KG1 (cell line): ENCODE data around the gene TMPRSS9.
"Not testable (repeated sequence)": the region's sequence is repeated elsewhere in the genome, so short reads cannot be mapped to it uniquely, and the experiment has no call there.

ENCODE experiments used
- DNase-seq: peaks from one replicate; lab custom pipeline; 2025; lab: John Stamatoyannopoulos, UW

TMPRSS9 gene

GRCh38 chr19:2462635-2463421, 102.8 kb downstream of the TMPRSS9 start:
- DNase-seq: no peak

- DNase-seq: not testable (repeated sequence)
Observed at GRCh38 chr19:2463694-2464093, 103.6 kb downstream of the TMPRSS9 start.

GRCh38 chr19:2464389-2464788, 104.3 kb downstream of the TMPRSS9 start:
- no peak for DNase-seq

DNA sequence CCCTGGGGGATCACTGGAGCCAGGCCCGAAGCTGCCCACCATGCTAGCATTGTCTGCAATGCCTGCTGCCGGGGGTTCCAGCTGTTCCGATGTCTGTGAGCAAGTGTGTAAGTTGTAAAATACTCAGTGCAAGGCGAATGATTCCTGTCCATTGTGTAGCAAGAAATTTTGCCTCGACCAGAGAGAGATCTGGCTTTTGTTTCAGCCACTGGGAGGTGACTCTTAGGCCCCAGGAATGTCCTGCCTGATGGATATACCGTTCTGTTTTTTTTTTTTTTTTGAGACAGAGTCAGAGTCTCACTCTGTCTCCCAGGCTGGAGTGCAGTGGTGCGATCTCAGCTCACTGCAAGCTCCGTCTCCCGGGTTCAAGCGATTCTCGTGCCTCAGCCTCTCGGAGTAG, 108.5 kb downstream of the TMPRSS9 start:
- no peak for DNase-seq

DNA sequence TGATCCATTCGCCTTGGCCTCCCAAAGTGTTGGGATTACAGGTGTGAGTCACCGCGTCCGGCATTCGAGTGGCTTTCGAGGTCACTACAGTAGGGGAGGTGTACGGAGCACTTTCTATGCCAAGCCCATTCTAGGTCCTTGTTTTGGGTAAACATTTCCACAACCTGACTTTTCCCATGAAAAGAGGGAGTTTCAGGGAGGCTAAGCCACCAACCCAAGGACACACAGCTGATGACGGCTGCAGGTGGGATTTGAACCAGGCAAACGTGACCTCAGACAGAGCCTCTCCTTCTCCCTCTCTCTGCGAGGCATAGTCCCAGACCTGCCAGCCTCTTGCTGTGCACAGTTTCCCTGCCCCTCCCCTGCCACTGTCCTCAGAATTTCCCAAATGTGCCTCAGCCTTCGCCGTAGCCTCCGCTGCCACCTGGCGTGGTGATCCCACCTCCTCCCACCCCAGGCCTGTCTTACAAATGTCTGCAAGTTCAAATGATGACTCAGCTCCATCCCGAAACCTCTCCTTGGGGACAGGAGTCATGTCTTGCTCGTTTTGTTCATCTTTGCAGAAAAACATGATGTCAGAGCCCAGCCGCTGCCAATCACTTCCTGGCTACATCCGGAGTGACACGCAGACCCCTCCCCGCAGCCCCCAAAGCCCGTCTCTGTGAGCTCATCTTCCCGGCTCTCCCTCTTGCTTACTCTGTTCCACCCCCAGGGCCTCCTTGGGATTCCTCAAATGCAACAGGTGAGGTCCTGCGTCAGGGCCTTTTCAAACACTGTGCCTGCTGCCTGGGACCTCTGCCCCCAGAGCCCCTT, 109.2 kb downstream of the TMPRSS9 start:
- no peak for DNase-seq

DNA sequence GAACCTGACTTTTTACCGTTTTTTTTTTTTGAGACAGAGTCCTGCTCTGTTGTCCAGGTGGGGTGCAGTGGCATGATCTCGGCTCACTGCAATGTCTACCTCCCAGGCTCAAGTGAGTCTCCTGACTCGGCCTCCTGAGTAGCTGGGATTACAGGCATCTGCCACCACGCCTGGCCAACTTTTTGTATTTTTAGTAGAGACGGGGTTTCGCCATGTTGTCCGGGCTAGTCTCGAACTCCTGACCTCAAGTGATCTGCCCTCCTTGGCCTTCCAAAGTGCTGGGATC, 109.8 kb downstream of the TMPRSS9 start:
- not testable (repeated sequence) for DNase-seq

- peak; percentile 69 for DNase-seq
Observed at GRCh38 chr19:2474232-2475017, 114.4 kb downstream of the TMPRSS9 start.

- peak; percentile 70 for DNase-seq
Observed at GRCh38 chr19:2475018-2475701, 115.1 kb downstream of the TMPRSS9 start.
